ENCODE data around the gene MRPL41.
A peak's percentile ranks its signal among the peaks of the same experiment; 100 is the strongest.
"Not testable (repeated sequence)": the region's sequence is repeated elsewhere in the genome, so short reads cannot be mapped to it uniquely, and the experiment has no call there.

Gene MRPL41

DNA sequence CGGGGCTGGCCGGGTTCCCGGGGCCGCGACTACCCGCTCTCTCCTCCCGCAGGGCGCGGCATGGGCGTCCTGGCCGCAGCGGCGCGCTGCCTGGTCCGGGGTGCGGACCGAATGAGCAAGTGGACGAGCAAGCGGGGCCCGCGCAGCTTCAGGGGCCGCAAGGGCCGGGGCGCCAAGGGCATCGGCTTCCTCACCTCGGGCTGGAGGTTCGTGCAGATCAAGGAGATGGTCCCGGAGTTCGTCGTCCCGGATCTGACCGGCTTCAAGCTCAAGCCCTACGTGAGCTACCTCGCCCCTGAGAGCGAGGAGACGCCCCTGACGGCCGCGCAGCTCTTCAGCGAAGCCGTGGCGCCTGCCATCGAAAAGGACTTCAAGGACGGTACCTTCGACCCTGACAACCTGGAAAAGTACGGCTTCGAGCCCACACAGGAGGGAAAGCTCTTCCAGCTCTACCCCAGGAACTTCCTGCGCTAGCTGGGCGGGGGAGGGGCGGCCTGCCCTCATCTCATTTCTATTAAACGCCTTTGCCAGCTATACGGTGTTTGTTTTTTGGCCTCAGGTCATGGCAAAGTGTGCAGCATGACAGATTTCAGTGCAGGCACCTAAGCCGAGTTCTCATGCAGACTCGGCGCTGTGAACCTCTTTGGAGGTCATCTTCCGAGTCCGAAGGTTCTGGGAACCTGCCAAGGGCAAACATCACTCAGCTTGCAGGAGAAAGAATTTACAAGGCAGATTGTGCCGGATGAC is 516 bp downstream of the MRPL41 start:
- Histone ChIP-seq H4K20me1 (ENCODE audit: insufficient read depth, low read length) (peaks cover 3% of the 10 kb centered on the region; the same call in 1 of the 2 replicates), H3K79me2 (ENCODE audit: low read length) (no peaks in the 10 kb centered on the region), H3K27me3 (ENCODE audit: low read depth, low read length) (no peaks in the 10 kb centered on the region), H3K36me3 (replicated peaks; ENCODE audit: low read depth, low read length) (peaks cover 24% of the 10 kb centered on the region), H3K4me2 (ENCODE audit: low read length) (peak overlapping the region; percentile 64), H3K4me1 (ENCODE audit: low read length) (peaks cover 12% of the 10 kb centered on the region; the same call in 1 of the 2 replicates), H3K9ac (ENCODE audit: low read length) (peak overlapping the region; percentile 61), H3K4me3 (ENCODE audit: low read length) (peak overlapping the region; percentile 82), H2AFZ (ENCODE audit: low read depth, low read length) (no peak overlapping the region), H3K9me3 (ENCODE audit: insufficient read depth, low read length) (no peaks in the 10 kb centered on the region), H3K27ac (ENCODE audit: low read length) (no peak overlapping the region; the same call in 1 of the 2 replicates)
- TF ChIP-seq, protein P1, sequence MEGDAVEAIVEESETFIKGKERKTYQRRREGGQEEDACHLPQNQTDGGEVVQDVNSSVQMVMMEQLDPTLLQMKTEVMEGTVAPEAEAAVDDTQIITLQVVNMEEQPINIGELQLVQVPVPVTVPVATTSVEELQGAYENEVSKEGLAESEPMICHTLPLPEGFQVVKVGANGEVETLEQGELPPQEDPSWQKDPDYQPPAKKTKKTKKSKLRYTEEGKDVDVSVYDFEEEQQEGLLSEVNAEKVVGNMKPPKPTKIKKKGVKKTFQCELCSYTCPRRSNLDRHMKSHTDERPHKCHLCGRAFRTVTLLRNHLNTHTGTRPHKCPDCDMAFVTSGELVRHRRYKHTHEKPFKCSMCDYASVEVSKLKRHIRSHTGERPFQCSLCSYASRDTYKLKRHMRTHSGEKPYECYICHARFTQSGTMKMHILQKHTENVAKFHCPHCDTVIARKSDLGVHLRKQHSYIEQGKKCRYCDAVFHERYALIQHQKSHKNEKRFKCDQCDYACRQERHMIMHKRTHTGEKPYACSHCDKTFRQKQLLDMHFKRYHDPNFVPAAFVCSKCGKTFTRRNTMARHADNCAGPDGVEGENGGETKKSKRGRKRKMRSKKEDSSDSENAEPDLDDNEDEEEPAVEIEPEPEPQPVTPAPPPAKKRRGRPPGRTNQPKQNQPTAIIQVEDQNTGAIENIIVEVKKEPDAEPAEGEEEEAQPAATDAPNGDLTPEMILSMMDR (IDR thresholded peaks at IDR 0.05; ENCODE audit: low read depth, low read length), result no peak
- no peak for TF ChIP-seq EZH2phosphoT487 (IDR thresholded peaks at IDR 0.05; ENCODE audit: low read depth)

DNA sequence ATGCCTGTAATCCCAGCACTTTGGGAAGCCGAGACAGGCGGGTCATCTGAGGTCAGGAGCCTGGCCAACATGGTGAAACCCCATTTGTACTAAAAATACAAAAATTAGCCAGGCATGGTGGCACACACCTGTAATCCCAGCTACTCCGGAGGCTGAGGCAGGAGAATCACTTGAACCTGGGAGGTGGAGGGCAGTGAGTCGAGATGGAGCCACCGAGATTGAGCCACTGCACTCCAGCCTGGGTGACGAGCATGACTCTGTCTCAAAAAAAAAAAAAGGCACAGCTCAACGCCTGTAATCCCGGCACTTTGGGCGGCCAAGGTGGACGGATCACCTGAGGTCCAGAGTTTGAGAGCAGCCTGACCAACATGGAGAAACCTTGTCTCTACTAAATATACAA is 2.0 kb downstream of the MRPL41 start:
- H3K27ac ChIP-seq (ENCODE audit: low read length); H3K79me2 ChIP-seq (ENCODE audit: low read length); H3K9me3 ChIP-seq (ENCODE audit: insufficient read depth, low read length); H3K4me3 ChIP-seq (ENCODE audit: low read length); H2AFZ ChIP-seq (ENCODE audit: low read depth, low read length); H3K27me3 ChIP-seq (ENCODE audit: low read depth, low read length); H3K9ac ChIP-seq (ENCODE audit: low read length); H4K20me1 ChIP-seq (ENCODE audit: insufficient read depth, low read length); H3K4me2 ChIP-seq (ENCODE audit: low read length): not testable (repeated sequence)
- Histone ChIP-seq H3K36me3 (replicated peaks; ENCODE audit: low read depth, low read length) (peaks cover 31% of the 10 kb centered on the region), H3K4me1 (ENCODE audit: low read length) (peaks cover 12% of the 10 kb centered on the region; the same call in 1 of the 2 replicates)

DNA sequence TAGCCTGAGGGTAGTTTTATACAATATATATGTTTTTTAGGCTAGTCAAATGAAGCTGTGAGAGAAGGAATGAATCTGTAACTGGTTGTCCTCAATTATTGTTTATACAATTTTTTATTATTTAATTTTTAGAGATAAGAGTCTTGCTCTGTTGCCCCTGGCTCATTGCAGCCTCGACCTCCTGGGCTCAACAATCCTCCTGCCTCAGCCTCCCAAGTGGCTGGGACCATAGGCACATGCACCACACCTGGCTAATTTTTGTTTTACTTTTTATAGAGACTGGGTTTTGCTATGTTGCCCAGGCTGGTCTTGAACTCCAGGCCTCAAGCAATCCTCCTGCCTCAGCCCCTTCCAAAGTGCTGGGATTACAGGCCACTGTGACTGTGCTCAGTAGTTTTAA is 2.7 kb downstream of the MRPL41 start:
- Histone ChIP-seq H3K4me3 (ENCODE audit: low read length) (no peak overlapping the region), H3K79me2 (ENCODE audit: low read length) (no peaks in the 10 kb centered on the region), H3K4me2 (ENCODE audit: low read length) (no peak overlapping the region), H3K4me1 (ENCODE audit: low read length) (peaks cover 12% of the 10 kb centered on the region; the same call in 1 of the 2 replicates), H3K27me3 (ENCODE audit: low read depth, low read length) (no peaks in the 10 kb centered on the region), H3K27ac (ENCODE audit: low read length) (no peak overlapping the region), H3K36me3 (replicated peaks; ENCODE audit: low read depth, low read length) (peaks cover 31% of the 10 kb centered on the region), H4K20me1 (ENCODE audit: insufficient read depth, low read length) (peaks cover 3% of the 10 kb centered on the region; the same call in 1 of the 2 replicates), H3K9me3 (ENCODE audit: insufficient read depth, low read length) (no peaks in the 10 kb centered on the region), H2AFZ (ENCODE audit: low read depth, low read length) (no peak overlapping the region), H3K9ac (ENCODE audit: low read length) (no peak overlapping the region)
- TF ChIP-seq, protein P1 (IDR thresholded peaks at IDR 0.05; ENCODE audit: low read depth, low read length), result no peak
- no peak for TF ChIP-seq EZH2phosphoT487 (IDR thresholded peaks at IDR 0.05; ENCODE audit: low read depth)

DNA sequence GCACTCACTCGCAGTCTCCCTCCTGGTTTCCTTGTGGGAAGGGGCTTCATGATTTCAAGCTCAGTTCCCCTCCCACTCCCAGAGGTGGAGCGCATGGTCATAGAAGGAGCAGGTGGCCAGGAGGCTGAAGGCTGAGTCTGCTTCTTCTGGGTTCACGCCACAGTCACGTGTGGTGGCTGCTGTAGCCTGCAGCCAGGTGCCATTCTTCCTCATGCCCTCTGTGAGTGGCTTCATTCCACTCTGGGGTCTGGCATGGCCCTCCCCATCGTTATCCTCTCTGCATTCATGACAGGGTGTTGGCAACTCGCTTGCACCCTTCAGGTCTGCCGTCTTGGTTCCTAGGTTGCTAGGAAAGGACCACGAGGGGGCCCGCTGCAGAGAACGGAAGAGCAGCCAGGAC is 3.5 kb downstream of the MRPL41 start:
- H3K79me2 ChIP-seq (ENCODE audit: low read length), result no peaks in the 10 kb centered on the region
- no peaks in the 10 kb centered on the region for H3K9me3 ChIP-seq (ENCODE audit: insufficient read depth, low read length)
- TF ChIP-seq, protein P1 (IDR thresholded peaks at IDR 0.05; ENCODE audit: low read depth, low read length), result no peak
- TF ChIP-seq EZH2phosphoT487 (IDR thresholded peaks at IDR 0.05; ENCODE audit: low read depth), result no peak
- peaks cover 3% of the 10 kb centered on the region; the same call in 1 of the 2 replicates for H4K20me1 ChIP-seq (ENCODE audit: insufficient read depth, low read length)
- H3K4me1 ChIP-seq (ENCODE audit: low read length), result peaks cover 5% of the 10 kb centered on the region; the same call in 1 of the 2 replicates
- H3K4me2 ChIP-seq (ENCODE audit: low read length), result no peak overlapping the region
- no peaks in the 10 kb centered on the region for H3K27me3 ChIP-seq (ENCODE audit: low read depth, low read length)
- no peak overlapping the region for H3K27ac ChIP-seq (ENCODE audit: low read length)
- no peak overlapping the region for H2AFZ ChIP-seq (ENCODE audit: low read depth, low read length)
- no peak overlapping the region for H3K9ac ChIP-seq (ENCODE audit: low read length)
- peaks cover 31% of the 10 kb centered on the region for H3K36me3 ChIP-seq (replicated peaks; ENCODE audit: low read depth, low read length)
- no peak overlapping the region for H3K4me3 ChIP-seq (ENCODE audit: low read length)
